GM19035 (cell line): ENCODE measurements around the gene CC2D1A.
"Not testable (repeated sequence)": the region's sequence is repeated elsewhere in the genome, so short reads cannot be mapped to it uniquely, and the experiment has no call there.

Experiments used
- ATAC-seq: cut with Tn5 transposase; IDR thresholded peaks from one replicate; pipeline ENCODE4 v1.9.1; 2021; ENCODE audit not compliant: unreplicated experiment

Gene CC2D1A

DNA sequence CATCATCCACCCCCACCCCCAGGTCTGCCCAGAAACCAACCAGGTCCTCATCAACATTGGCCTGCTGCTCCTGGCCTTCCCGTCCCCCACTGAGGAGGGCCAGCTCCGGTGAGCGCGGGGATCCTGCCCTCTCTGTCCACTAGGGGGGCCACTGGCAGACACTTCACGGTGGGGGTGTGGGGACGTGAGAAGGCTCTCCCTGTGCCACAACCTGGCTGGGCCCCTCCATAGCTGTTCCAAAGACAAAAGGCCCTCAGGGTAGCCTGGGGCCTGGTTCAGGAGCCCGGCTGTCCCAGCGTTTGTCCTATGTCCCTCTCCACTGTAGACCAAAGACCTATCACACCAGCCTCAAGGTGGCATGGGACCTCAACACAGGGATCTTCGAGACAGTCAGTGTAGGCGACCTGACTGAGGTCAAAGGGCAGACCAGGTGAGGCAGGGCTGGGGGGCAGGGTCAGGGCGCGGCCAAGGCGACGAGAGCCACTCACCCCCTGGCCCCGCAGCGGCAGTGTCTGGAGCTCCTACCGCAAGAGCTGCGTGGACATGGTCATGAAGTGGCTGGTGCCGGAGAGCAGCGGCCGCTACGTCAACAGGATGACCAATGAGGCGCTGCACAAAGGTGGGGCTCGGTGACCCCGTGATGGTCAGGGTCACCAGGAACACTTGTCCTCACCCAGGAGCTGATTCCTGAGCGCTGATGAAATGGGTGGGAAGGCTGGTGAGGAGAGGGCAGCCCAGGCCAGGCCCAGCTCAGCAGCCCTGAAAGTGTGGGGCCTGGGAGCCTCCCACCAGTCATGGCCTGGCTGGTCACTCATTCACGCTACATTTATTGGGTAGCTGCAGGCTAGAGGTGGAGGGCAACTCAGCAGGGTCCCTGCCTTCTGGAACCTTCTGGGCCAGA, 54.2 kb downstream of the CC2D1A start:
- ATAC-seq: no peak

DNA sequence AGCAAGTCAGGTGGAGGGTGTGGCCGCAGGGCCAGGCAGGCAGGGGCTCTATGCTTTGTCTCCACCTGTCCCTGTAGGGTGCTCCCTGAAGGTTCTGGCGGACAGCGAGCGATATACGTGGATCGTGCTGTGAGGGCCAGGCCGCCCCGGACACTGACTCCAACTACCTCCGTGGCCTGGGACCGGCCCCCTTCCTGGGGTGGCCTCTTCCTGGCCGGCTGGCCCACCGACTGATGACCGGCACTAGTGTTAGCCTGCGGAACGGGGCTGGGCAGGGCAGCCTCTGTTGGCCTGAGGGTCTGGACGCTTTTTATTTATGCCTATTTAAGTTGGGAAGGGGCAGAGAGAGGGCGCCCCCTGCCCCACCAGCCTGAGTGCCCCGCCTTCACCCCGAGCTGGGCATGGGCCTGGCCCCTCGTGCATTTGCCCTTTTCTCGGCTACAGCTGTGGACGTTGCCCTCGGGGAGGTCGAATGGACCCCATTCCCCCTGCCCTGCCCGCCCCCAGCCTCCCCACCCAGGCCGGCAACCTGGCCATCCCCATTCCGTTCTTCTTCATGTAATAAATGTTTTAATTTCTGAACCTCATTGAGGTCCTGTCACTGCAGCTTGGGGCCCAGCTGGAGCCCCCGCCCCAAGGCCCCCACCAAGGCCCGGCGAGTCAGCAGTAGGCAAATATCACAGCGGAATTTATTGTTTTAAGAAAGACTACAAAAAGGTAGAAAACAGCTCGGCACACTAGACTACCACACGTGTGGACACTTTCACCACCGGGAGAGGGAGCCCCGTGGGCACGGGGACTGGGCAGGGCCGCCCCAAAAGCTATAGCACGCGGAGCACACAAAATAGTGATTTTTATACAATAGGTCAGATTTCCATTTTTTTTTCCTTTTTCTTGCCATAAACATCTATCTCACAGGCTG, 55.1 kb downstream of the CC2D1A start:
- ATAC-seq: no peak

DNA sequence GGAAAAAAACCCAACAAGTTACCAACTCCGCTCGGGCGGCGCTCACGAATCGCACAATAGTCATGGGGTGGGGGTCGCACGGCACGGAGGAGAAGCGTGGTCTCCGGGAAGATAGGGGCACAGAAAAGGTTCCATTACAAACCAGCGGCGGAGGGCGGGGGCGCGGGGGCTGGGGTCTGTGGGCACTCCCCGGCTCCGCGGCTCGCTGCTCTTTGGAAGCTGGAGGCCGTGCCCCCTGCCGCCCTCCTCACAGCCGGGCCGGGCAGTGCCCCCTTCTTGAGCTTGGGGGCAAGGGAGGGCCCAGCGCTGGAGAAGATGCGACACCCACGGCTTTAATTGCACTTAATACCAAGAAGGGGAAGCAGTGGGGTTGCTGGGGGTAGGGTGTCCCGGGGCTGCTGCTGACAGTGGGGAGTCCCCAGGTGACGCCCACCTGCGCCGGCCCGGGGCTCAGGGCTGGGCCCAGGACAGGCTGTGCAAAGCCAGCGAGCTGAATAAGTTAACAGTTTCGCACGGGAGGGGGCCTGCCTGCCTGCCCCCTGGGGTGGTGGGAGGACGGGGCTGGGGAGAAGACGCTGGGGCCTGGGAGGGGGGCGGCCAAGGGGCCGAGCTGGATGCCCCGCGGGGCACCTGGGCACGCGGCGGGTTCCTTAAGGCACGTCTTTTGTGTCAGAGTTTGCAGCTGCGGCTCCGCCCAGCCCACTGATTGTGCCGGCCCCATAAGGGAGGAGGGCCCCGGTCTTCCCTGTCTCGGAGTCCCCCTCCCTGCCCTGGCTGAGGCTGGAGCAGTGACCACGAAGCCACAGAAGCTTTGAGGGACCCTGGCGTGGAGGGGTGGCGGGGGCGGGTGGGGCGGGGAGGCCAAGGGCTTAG, 56.1 kb downstream of the CC2D1A start:
- ATAC-seq: no peak

DNA sequence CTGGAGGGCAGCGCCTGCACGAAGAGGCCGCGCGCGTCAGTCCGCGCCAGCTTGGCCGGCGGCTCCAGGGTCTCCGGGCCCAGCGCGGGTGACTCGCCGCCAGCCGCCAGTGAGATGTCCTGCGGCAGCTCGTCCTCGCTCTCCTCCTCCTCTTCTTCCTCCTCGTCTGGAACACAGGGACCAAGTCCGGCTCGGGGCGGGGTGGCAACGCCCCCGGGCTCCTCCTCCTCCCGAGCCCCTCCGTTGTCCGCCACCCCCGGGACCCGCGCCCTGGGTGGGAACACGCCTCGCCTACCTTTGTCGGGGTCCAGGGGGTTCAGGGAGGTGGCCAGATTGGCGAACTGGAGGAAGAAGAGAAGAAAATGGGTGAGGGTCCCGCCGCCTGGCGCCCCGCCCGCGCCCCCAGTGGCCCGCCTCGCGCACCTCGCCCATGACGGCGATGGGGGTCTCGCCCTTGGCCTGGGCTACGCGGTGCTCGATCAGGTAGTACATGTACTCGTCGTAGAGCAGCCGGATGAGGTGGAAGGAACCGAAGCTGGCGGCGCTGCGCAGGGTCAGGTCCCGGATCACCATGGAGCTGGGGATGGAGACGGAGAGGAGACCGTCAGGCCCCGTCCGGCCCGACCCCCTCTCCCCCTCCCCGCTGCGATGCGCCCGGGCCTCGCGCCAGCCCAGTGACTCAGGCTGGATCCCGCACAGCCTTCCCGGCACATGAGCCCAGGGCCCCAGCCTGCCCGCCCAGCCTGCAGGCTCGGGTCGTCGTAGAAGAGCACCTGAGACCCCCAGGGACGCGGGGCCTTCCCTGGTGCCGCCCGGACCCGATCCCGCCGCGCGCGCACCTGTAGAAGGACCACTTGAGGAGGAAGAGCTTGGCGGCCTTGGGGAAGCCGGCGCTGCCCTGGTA, 57.0 kb downstream of the CC2D1A start:
- no peak for ATAC-seq

DNA sequence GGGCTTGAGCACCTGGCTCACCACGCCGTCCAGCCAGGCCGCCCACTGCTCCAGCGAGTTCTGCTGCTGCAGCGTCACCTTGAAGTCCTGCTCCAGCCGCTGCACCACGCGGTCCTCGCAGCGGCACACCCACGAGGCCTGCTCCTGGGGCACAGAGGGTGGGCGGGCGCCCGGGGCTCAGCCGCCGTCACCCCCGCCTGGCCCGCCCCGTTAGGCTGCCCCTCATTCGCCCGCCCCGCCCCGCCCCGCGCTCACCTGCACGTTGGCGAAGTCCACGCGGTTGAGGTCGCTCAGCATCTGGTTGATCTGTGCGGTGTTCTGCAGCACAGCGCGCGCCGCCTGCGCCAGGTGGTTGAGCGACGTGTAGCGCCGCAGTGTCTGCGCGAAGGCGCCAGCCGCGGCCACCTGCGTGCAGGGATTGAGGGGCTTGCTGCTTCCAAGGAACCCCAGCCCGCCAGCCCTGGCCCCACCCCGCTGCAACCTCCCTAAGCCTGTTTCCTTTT, 57.7 kb downstream of the CC2D1A start:
- no peak for ATAC-seq

DNA sequence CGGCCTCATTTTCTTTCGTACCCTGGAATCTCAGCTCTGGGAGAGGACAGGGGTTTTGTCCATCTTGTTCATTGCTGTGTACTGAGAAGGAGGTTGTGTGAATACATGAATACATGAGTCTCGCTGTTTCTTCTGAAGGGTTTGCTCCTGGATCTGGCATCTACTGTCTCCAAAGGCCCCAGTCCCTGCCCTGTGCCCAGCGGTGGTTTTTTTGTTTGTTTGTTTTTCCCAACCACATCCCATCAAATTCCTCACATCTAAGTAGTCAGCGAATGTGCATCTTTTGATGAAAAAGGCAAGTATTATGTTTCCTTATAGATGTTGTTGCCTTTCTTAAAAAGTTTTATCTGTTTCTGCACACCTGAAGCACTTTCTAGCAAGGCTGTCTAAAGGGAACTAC, 58.8 kb downstream of the CC2D1A start:
- no peak for ATAC-seq

DNA sequence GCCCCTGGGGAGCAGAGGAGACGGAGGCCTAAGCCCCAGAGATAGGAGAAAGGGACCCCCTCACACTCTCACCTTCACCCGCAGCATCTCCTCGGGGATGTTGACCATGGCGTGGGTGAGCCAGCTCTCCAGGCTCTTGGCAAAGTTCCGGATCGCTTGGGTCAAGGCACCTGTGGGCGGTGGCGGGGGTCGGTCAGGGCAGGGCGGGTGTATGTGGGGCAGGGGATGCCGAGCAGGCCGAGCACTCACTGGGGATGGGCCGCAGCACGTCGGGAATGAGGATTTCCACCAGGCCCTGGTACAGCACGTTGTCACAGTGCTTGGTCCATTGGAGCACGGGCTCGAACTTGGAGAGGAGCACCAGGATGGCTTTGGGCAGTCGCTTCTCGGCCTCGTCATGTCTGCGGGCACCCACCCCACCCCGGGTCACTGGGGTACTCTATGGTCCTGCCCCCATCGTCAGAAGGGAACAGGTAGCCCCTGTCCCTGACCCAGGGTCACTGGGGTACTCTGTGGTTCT, 59.4 kb downstream of the CC2D1A start:
- no peak for ATAC-seq

DNA sequence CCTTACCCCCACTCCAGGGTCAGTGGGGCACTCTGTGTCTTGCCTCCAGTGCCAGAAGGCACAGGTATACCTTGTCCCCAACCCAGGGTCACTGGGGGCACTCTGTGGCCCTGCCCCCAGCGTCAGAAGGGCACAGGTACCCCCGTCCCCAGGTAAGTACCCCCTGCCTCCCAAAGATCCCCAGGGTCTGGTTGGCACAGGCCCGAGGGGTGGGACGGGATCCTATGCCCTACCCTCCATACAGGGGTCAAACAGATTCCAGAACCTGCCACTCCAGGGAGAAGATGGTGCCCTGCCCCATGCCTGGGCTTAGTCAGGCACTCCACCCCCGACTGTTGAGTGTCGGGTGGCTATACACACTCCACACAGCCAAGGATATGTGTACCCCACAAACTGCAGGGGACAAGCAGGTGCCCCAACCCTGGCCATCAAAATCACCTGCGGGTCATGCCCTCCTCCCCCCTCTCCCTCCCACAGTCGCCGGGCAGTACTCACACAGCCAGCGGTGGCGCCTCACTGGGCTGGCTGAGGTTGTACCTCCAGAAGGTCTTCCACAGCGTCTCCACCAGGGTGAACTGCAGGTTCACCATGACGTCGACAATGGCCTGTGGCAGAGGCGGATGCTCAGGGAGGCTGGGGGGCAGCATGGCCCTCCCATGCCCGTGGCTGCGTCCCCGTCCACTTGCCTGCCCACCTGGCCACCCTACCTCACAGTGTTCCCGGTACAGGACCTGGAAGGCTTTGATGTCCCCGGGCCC, 60.1 kb downstream of the CC2D1A start:
- ATAC-seq: no peak

DNA sequence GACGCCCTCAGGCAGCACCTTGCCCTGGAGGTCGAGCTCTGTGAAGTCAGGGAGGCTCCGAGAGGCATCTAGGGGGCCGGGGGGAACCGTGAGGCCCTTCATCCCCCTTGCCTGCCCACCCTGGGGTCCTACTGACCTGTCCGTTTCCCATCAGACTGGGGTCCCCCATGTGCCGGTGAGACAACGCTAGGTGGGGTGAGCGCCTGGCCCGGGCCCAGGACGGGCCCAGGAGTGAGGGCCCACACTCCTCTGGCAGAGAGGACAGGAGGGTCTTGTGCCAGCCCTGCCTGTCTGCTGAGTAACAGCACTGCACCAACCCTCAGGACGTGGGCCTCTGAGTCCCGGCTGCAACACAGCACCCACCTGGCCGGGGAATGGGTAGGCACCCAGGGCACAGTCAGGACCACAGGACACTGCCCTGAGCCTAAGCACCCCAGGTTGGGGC, 60.7 kb downstream of the CC2D1A start:
- ATAC-seq: no peak

DNA sequence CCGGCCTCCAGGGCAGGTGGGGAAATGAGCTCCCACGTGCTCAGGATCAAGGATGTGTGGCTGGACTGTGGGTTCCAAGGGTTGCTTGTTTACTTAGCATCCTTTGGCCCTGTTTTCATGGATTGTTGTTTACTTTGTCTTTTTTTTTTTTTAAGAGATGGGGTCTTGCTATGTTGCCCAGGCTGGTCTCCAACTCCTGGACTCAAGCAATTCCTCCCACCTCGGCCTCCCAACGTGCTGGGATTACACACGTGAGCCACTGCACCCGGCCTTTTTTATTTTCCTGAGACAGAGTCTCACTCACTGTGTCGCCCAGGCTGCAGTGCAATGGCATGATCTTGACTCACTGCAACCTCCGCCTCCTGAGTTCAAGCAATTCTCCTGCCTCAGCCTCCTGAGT, 61.2 kb downstream of the CC2D1A start:
- ATAC-seq: not testable (repeated sequence)

DNA sequence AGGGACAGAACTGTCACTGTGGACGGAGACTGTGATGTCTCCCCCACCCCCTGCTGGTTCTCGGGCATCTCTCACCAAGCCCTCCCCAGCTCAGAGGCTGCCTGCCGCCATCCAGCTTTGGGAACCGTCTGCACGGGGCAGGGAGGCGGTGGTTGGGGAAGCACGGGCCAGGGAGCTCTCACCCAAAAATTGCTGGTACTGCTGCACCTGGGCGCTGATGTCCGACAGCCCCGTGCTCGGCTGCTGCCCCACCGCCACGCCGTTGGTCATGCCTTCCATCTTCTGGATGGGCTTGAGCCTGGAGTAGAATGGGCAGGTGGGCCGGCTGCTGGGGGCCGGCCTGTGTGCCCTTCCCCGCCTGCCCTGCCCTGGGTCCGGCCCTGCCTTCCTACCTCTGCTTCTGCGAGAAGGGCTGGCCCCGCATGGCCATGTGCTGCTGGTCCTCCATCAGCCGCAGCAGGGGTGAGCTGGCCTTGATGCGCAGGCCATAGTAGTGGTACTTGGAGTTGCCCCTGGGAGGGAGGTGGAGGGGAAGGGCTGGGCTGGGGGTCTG, 62.5 kb downstream of the CC2D1A start:
- no peak for ATAC-seq

DNA sequence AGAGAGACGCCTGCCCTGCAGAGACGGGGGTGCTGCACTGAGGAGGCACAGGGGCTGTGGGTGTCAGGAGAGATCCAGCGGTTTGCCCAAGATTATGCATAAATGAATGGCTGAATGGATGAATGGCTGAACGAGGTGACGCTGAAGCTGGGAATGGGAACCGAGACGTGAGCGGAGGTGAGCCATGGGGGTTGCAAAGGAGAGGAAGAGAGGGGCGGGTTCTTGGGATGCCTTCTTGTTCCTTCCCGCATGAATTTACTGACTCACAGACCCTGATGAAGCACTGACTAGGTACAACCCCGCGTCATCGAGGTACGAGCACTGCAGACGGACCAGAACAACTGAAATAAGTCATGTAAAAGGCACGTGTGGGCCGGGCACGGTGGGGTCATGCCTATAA, 63.0 kb downstream of the CC2D1A start:
- no peak for ATAC-seq

DNA sequence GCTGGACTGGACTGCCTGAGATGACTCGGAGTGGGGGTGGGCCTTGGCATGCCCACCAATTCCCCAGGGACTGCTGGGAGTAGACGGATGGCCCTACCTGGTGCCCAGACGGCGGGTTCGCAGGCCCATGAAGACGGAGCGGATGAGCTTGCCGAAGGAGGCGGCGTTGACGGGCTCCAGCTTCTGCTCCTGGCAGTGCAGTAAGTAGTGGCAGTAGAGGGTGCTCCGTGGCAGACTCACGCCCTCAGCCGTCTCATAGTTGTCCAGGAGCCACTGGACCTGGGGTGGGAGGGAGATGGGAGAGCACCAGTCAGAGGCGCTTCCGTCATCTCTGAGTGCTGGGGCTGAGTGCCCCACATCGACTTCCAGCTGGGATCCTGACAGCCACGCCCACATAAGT, 63.9 kb downstream of the CC2D1A start:
- ATAC-seq: no peak

DNA sequence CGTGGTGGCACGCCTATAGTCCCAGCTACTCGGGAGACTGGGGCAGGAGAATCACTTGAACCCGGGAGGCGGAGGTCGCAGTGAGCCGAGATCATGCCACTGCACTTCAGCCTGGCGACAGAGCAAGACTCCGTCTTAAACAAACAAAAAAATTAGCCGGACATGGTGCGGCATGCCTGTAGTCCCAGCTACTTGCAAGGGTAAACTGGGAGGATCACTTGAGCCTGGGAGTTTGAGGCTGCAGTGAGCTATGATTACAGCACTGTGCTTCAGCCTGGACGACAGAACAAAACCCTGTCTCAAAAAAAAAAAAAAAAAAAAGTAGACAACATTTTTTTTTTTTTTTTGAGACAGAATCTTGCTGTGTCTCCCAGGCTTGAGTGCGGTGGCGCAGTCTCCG, 65.9 kb downstream of the CC2D1A start:
- ATAC-seq: not testable (repeated sequence)

DNA sequence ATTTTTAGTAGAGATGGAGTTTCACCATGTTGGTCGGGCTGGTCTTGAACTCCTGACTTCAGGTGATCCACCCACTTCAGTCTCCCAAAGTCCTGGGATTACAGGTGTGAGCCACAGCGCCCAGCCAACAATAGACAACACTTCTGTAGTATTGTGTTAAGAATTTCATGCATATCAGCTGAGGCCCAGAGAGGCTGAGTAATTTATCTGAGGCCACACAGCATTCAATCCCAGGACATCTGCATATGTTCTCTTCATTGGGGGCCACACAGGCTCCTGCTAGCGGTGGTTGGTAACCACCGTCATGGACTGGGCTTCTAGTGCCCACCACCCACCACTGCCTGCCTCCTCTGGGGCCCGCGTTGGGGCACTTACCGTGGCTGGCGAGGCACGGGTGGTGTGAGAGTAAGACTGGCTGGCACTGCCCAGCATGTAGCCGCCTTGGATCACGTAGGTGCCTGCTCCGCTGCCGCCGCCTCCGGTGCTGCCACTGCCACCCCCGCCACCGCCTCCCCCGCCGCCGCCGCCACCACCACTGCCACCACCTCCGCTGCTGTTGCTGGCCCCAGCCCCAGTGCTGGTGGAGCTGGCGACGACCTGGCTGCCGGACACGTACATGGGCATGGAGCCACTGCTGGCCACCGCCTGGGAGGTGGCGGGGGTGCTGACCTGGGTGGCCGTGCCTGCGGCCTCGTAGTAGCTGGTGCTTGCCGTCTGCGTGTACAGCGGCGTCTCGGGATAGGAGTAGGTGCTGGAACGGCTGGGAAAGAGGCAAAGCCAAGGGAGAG, 66.6 kb downstream of the CC2D1A start:
- no peak for ATAC-seq

DNA sequence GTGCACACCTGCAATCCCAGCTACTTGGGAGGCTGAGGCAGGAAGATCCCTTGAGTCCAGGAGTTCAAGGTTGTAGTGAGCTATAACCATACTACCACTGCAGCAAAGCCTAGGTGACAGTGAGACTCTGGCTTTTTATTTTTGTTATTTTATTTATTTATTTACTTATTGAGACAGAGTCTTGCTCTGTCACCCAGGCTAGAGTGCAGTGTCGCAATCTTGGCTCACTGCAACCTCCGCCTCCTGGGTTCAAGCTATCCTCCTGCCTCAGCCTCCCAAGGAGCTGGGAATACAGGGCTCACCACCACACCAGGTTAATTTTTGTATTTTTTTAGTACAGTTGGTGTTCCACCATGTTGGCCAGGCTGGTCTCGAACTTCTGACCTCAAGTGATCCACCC, 67.5 kb downstream of the CC2D1A start:
- not testable (repeated sequence) for ATAC-seq

DNA sequence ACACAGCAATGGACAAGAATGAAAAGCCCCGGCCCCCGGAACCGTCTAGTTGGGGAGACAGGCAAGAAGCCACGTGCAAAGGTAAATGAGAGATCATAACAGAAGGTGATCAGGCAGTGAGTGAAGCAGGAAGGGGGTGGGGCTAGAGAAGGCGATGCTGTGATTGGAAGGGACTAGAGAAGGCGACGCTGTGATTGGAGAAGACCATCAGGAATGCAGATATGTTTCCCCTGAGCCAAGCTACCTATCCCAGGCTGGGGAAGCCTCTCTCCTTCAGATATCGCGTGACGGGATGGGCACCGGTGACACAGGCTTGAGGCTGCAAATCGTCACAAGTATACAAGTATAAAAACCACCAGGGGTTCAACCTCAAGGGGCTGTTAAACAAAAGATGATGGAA, 68.1 kb downstream of the CC2D1A start:
- no peak for ATAC-seq

DNA sequence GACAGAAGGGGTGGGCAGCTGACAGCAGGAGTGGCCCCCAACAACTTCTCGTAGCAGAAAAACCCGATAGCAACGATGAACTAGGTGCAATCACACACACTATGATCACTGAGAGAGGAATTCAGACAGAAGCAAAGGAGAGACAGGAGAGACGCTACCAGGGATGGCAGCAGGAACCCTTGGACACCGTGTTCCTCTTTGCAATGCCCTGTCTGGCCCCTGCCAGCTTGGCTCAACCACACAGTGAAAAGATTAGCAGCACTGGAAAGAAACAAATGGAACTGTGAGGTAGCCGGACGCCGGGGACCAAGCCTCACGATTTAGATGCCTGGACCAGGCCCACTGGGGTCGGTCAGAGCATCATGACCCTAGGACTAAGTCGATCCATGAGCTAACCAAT, 69.9 kb downstream of the CC2D1A start:
- ATAC-seq: no peak
